ENCODE results near the gene RRN3.
"Not testable (repeated sequence)": the region's sequence is repeated elsewhere in the genome, so short reads cannot be mapped to it uniquely, and the experiment has no call there.

RRN3 gene

GRCh38 chr16:15016354-15016753 lies 77.7 kb downstream of the RRN3 start:
- Mint-ChIP-seq H3K36me3 (ENCODE audit: low read depth) (peaks cover 26% of the 10 kb centered on the region), H3K27ac (peak overlapping the region; percentile 31), H3K4me1 (ENCODE audit: low read depth) (peaks cover 18% of the 10 kb centered on the region)
- H3K4me3 Mint-ChIP-seq; H3K9me3 Mint-ChIP-seq; H3K27me3 Mint-ChIP-seq (ENCODE audit: low read depth); DNase-seq (ENCODE audit: low spot score): not testable (repeated sequence)

DNA sequence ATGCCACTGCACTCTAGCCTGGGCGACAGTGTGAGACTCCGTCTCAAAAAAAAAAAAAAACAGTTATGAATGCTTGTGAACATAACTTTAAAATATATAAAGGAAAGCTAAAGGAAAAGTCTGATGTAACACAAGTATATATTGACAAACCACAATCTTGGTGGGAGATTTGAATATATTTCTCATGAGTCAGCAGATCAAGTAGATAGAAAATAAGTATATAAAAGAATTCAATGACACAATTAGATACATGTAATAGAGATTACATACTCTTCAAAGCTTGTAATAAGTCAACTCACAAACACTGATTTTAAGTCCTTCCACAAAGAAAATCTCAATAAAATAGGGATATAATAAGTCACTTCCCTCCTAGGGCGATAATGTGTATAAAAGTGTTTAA lies 78.4 kb downstream of the RRN3 start:
- H3K27ac Mint-ChIP-seq; H3K9me3 Mint-ChIP-seq; DNase-seq (ENCODE audit: low spot score); H3K27me3 Mint-ChIP-seq (ENCODE audit: low read depth); H3K4me3 Mint-ChIP-seq: not testable (repeated sequence)
- Mint-ChIP-seq H3K4me1 (ENCODE audit: low read depth) (peaks cover 18% of the 10 kb centered on the region), H3K36me3 (ENCODE audit: low read depth) (peaks cover 32% of the 10 kb centered on the region)

- H3K9me3 Mint-ChIP-seq; H3K27me3 Mint-ChIP-seq (ENCODE audit: low read depth); DNase-seq (ENCODE audit: low spot score); H3K27ac Mint-ChIP-seq; H3K4me3 Mint-ChIP-seq: not testable (repeated sequence)
- H3K36me3 Mint-ChIP-seq (ENCODE audit: low read depth), result peaks cover 43% of the 10 kb centered on the region
- peaks cover 18% of the 10 kb centered on the region for H3K4me1 Mint-ChIP-seq (ENCODE audit: low read depth)
These were observed 81.1 kb downstream of the RRN3 start for GRCh38 chr16:15012941-15013340.
